ENCODE measurements around the gene GRIK4.

- TF ChIP-seq CTCF (IDR thresholded peaks at IDR 0.05; ENCODE audit: extremely low read depth in 1 of 2, insufficient read depth in 1 of 2, low read depth in 1 of 2, low read length in 2 of 2) = no peak
- no peak for TF ChIP-seq POLR2A (IDR thresholded peaks at IDR 0.05; ENCODE audit: low read depth, low read length)
- TF ChIP-seq POLR2AphosphoS5 (IDR thresholded peaks at IDR 0.05; ENCODE audit: insufficient read depth, low read depth, low read length) = no peak
- TF ChIP-seq MAX (IDR thresholded peaks at IDR 0.05; ENCODE audit: insufficient read depth, insufficient read length) = no peak
These were observed 34.3 kb downstream of the GRIK4 start for GRCh38 chr11:120545813-120546212.
